PC-9 (cell line): ENCODE results near the gene DMAC2. TPM values are rescaled to one million over a fixed set of nuclear protein-coding genes. Genes with fewer than 3 reads are reported as not detected.
A peak's percentile ranks its signal among the peaks of the same experiment; 100 is the strongest.

Experiments used
- BruUV-seq: library from RNA; stranded (reverse); fragments of 400-500 nt; replicated peaks from 2 replicates; lab custom pipeline; 2021; lab: Mats Ljungman, UMichigan
- CTCF ChIA-PET: fragments of 300-600 bp; sonication (Branson Sonifier 250); formaldehyde crosslinking; loops from one replicate; lab custom pipeline; 2022; ENCODE audit warnings: antibody characterized with exemption; lab: Charles Lee
- POLR2A ChIA-PET: fragments of 300-600 bp; sonication (Branson Sonifier 250); formaldehyde crosslinking; loops from one replicate; lab custom pipeline; 2022; ENCODE audit warnings: antibody characterized with exemption; ENCODE audit not compliant: unreplicated experiment; lab: Charles Lee
- DNase-seq, 2 experiments: peaks; one replicate each; pipeline versions ENCODE4 v3.0.0 to v3.0.0-alpha.2; 2015 to 2022; ENCODE audit warnings: mixed read lengths in 1 of 2
- H2AFZ ChIP-seq: fragments of 200-600 bp; sonication (generic); 2 replicates; pipeline ENCODE4 v1.8.1; 2017; ENCODE audit warnings: antibody characterized with exemption
- H3F3A ChIP-seq: fragments of 200-600 bp; sonication (generic); 2 replicates; pipeline ENCODE4 v1.8.1; 2017; ENCODE audit warnings: antibody characterized with exemption, mild to moderate bottlenecking, low read depth; ENCODE audit not compliant: insufficient read depth
- H3K27ac ChIP-seq: fragments of 200-600 bp; sonication (generic); 2 replicates; pipeline ENCODE4 v1.6.1; 2016; ENCODE audit warnings: mixed run types
- H3K27me3 ChIP-seq: fragments of 200-600 bp; sonication (generic); 2 replicates; pipeline ENCODE4 v1.6.1; 2016; ENCODE audit warnings: low read depth, mixed run types; ENCODE audit not compliant: insufficient read depth
- H3K36me3 ChIP-seq: fragments of 200-600 bp; sonication (generic); 2 replicates; pipeline ENCODE4 v1.6.1; 2016; ENCODE audit warnings: low read depth, mixed run types
- H3K4me1 ChIP-seq: fragments of 200-600 bp; sonication (generic); replicated peaks from 2 replicates; pipeline ENCODE4 v1.6.1; 2016; ENCODE audit warnings: mixed run types; ENCODE audit not compliant: insufficient read depth
- H3K4me2 ChIP-seq: fragments of 200-600 bp; sonication (generic); 2 replicates; pipeline ENCODE4 v1.6.1; 2017; ENCODE audit warnings: mixed run types
- H3K4me3 ChIP-seq: fragments of 200-600 bp; sonication (generic); 2 replicates; pipeline ENCODE4 v1.6.1; 2016; ENCODE audit warnings: mixed run types
- H3K79me2 ChIP-seq: fragments of 200-600 bp; sonication (generic); 2 replicates; pipeline ENCODE4 v1.6.1; 2017; ENCODE audit warnings: low read depth, mixed run types
- H3K9me2 ChIP-seq: fragments of 200-600 bp; sonication (generic); 2 replicates; pipeline ENCODE4 v1.8.1; 2017; ENCODE audit warnings: mild to moderate bottlenecking; ENCODE audit not compliant: insufficient read depth
- H3K9me3 ChIP-seq: fragments of 200-600 bp; sonication (generic); 2 replicates; pipeline ENCODE4 v1.8.1; 2016; ENCODE audit warnings: low read depth; ENCODE audit not compliant: insufficient read depth
- H4K20me1 ChIP-seq: fragments of 200-600 bp; sonication (generic); 2 replicates; pipeline ENCODE4 v1.8.1; 2017; ENCODE audit not compliant: insufficient read depth
- CTCF ChIP-seq: fragments of 200-600 bp; sonication (generic); conservative IDR thresholded peaks from 2 replicates; pipeline ENCODE4 v1.6.1; 2017; ENCODE audit warnings: mixed run types, antibody characterized with exemption, mild to moderate bottlenecking, moderate library complexity
- EZH2 ChIP-seq: fragments of 200-600 bp; sonication (generic); IDR thresholded peaks from 2 replicates; pipeline ENCODE4 v1.8.0; 2017; ENCODE audit warnings: antibody characterized with exemption, low read depth
- intact Hi-C: fragments of 100-400 bp; cut with micrococcal nuclease; formaldehyde crosslinking; loops from one replicate; pipeline ENCODE4 v1.10.0; 2022; ENCODE audit not compliant: unreplicated experiment
- total RNA-seq: library from RNA; stranded (reverse); gene quantifications from 2 replicates; pipeline ENCODE4 v1.2.3, GENCODE V29; 2021

DMAC2 gene
- total RNA-seq, 1 experiment from 2014 or later = 38.6 TPM

DNA sequence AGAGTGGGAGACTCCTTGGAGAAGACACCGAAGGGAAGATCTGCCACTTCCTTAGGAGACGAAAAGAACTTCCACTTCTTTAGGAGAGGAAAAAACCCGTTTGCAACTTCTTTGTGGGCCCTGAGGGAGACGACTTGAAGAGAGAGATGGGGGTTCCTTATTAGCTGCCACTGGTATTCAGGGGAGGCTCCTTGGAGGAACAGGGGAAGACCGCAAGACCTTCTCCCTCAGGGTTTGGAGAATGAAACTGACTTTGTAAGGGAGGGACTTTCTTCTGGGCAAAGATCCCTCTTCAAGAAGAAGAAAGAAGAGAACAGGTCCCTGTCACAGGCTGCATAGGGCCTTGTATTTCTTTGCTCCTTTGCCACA, 41.7 kb downstream of the DMAC2 start:
- TF ChIP-seq CTCF (no peak), EZH2 (no peak)
- peaks cover 19% of the 10 kb centered on the region for H3K4me1 ChIP-seq
- intact Hi-C loops = no loop called here
- peak overlapping the region; percentile 79 for H3K27ac ChIP-seq
- TSS peak; percentile 61 for BruUV-seq
- H3K9me2 ChIP-seq = no peaks in the 10 kb centered on the region
- peak overlapping the region; percentile 82 for H3K4me2 ChIP-seq
- POLR2A ChIA-PET = no interaction called here
- H4K20me1 ChIP-seq = no peaks in the 10 kb centered on the region; the same call in none of the 2 replicates
- no peaks in the 10 kb centered on the region; the same call in 1 of the 2 replicates for H3F3A ChIP-seq
- CTCF ChIA-PET = no interaction called here
- H3K4me3 ChIP-seq = peak overlapping the region; percentile 100
- DNase-seq = no peak
- H3K36me3 ChIP-seq = no peaks in the 10 kb centered on the region
- H2AFZ ChIP-seq = peak overlapping the region; percentile 95
- H3K79me2 ChIP-seq = peaks cover 42% of the 10 kb centered on the region
- no peaks in the 10 kb centered on the region for H3K27me3 ChIP-seq
- no peaks in the 10 kb centered on the region for H3K9me3 ChIP-seq

- DNase-seq = peak; percentile 98 to 99
- Histone ChIP-seq H3K9me2 (no peaks in the 10 kb centered on the region), H3K9me3 (no peaks in the 10 kb centered on the region), H3K27me3 (no peaks in the 10 kb centered on the region), H4K20me1 (no peaks in the 10 kb centered on the region; the same call in none of the 2 replicates), H3F3A (no peaks in the 10 kb centered on the region; the same call in 1 of the 2 replicates), H3K36me3 (no peaks in the 10 kb centered on the region), H3K4me2 (peak within 1 kb of the TSS; percentile 82), H2AFZ (peak within 1 kb of the TSS; percentile 95), H3K27ac (peak within 1 kb of the TSS; percentile 79), H3K79me2 (peaks cover 42% of the 10 kb centered on the region), H3K4me1 (peaks cover 19% of the 10 kb centered on the region), H3K4me3 (peak within 1 kb of the TSS; percentile 100)
- POLR2A ChIA-PET = no interaction called here
- TSS peak; percentile 48 for BruUV-seq
- TF ChIP-seq CTCF (no peak), EZH2 (no peak)
- CTCF ChIA-PET = no interaction called here
- intact Hi-C loops = loop anchor here (2.0 kb wide), 1 partner anchor 45 kb away; the partner anchor contains the start of gene TGFB1
Measured at GRCh38 chr19:41397086-41398049, 42.3 kb downstream of the DMAC2 start, which contains the start of the genes BCKDHA and EXOSC5. Gene BCKDHA, plus strand, starts transcription at chr19:41397818. Its CDS starts 10 bp downstream, at chr19:41397828. Gene EXOSC5, minus strand, starts transcription at chr19:41397359. Its CDS starts 31 bp downstream, at chr19:41397328.

- 0 out of 2 replicates have a peak, but pooled peaks cover 3% of the 10 kb centered on the region for H3K36me3 ChIP-seq
- H3K27ac ChIP-seq = no peak overlapping the region
- peaks cover 42% of the 10 kb centered on the region for H3K79me2 ChIP-seq
- intact Hi-C loops = no loop called here
- H3K9me3 ChIP-seq = no peaks in the 10 kb centered on the region
- no peaks in the 10 kb centered on the region for H3K27me3 ChIP-seq
- H4K20me1 ChIP-seq = no peaks in the 10 kb centered on the region; the same call in none of the 2 replicates
- H3K9me2 ChIP-seq = no peaks in the 10 kb centered on the region
- H3F3A ChIP-seq = no peaks in the 10 kb centered on the region; the same call in 1 of the 2 replicates
- BruUV-seq = no TSS peak
- TF ChIP-seq CTCF (no peak), EZH2 (no peak)
- H2AFZ ChIP-seq = no peak overlapping the region
- ChIA-PET CTCF (interaction anchor here (0.6 kb wide), 1 partner anchor 9 kb away, joined by 3 read pairs; no protein-coding TSS in a partner anchor), POLR2A (no interaction called here)
- H3K4me3 ChIP-seq = peak overlapping the region; percentile 100; the same call in 1 of the 2 replicates
- peaks cover 19% of the 10 kb centered on the region for H3K4me1 ChIP-seq
- H3K4me2 ChIP-seq = peak overlapping the region; percentile 82
- no peak for DNase-seq
Measured at GRCh38 chr19:41395355-41395754, 44.4 kb downstream of the DMAC2 start.
